Thoracic aorta (tissue), 2 donors: ENCODE measurements around the gene MCM9. TPM values are rescaled to one million over a fixed set of nuclear protein-coding genes. Genes with fewer than 3 reads are reported as not detected.

Experiments
- ATAC-seq: fragments of 150-250 bp; one replicate; pipeline ENCODE4 v1.8.0; 2017; ENCODE audit warnings: low read depth; ENCODE audit not compliant: insufficient number of reproducible peaks, low FRiP score
- DNase-seq: peaks from one replicate; pipeline ENCODE4 v3.0.0-alpha.2; 2020; ENCODE audit warnings: low spot score
- H3K27ac ChIP-seq, 2 donors: fragments of 200-600 bp; sonication (generic); 1 replicate in 1 of 2; 2 replicates in 1 of 2; pipeline ENCODE4 v1.5.1; 2016; ENCODE audit warnings: mild to moderate bottlenecking in 2 of 2, moderate library complexity in 2 of 2
- H3K27me3 ChIP-seq: fragments of 200-600 bp; sonication (generic); replicated peaks from 2 replicates; pipeline ENCODE4 v1.6.0; 2016; ENCODE audit warnings: mild to moderate bottlenecking; ENCODE audit not compliant: insufficient read depth
- H3K36me3 ChIP-seq: fragments of 200-600 bp; sonication (generic); one replicate; pipeline ENCODE4 v1.5.1; 2016
- H3K4me1 ChIP-seq, 2 donors: fragments of 200-600 bp; sonication (generic); 1 replicate in 1 of 2; 2 replicates in 1 of 2; pipeline versions ENCODE4 v1.5.1 to v1.6.0; 2016; ENCODE audit warnings: low read depth in 2 of 2, mild to moderate bottlenecking in 1 of 2; ENCODE audit not compliant: control insufficient read depth in 1 of 2
- H3K4me3 ChIP-seq: fragments of 200-600 bp; sonication (generic); 2 replicates; pipeline ENCODE4 v1.5.1; 2016; ENCODE audit warnings: mild to moderate bottlenecking
- H3K9me3 ChIP-seq: fragments of 200-600 bp; sonication (generic); 2 replicates; pipeline ENCODE4 v1.5.1; 2016
- CTCF ChIP-seq: fragments of 200-600 bp; sonication (generic); IDR thresholded peaks from one replicate; pipeline ENCODE4 v1.5.1; 2019; ENCODE audit warnings: antibody characterized with exemption
- total RNA-seq, 2 donors: library from RNA; depleted of rRNA; stranded (reverse); fragments of >200 nt; gene quantifications; one replicate each; pipeline versions ENCODE4 v1.1.0 to v1.2.3, GENCODE V29; 2016

Gene MCM9
- total RNA-seq, 2 donors from 2014 or later = 14.1 to 22.2 TPM

DNA sequence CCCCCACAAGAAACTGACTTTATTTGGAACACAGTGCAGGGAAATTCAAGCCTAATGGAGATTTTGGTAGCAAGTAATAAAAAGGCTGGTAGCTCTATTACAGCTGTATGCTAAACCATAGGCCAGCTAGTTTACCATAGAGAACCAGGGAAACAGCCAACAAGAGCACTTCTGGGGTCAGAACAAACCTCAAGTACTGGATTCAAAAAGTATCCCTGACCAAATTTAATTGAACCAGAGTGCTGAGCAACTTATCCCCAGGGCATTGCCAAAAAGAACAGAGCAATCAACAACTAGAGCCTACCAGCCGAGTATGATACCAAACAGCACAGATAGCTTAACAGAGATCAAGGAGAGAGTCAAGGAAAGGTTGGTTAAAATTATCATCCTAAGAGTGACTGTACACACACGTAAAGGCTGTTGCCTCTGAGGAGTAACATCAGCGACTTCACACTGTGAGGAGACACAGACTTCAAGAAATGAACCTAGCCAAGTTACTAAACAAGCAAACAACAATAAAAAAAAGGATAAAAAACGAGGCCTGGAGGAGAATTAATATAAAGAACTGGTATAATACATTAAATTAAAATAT is 52.5 kb downstream of the MCM9 start:
- Histone ChIP-seq H3K36me3 (no peaks in the 10 kb centered on the region), H3K4me3 (no peak overlapping the region), H3K4me1 (no peaks in the 10 kb centered on the region), H3K27me3 (no peaks in the 10 kb centered on the region), H3K27ac (no peak overlapping the region), H3K9me3 (no peaks in the 10 kb centered on the region)
- DNase-seq (no peak), ATAC-seq (no peak)
- TF ChIP-seq CTCF = no peak

DNA sequence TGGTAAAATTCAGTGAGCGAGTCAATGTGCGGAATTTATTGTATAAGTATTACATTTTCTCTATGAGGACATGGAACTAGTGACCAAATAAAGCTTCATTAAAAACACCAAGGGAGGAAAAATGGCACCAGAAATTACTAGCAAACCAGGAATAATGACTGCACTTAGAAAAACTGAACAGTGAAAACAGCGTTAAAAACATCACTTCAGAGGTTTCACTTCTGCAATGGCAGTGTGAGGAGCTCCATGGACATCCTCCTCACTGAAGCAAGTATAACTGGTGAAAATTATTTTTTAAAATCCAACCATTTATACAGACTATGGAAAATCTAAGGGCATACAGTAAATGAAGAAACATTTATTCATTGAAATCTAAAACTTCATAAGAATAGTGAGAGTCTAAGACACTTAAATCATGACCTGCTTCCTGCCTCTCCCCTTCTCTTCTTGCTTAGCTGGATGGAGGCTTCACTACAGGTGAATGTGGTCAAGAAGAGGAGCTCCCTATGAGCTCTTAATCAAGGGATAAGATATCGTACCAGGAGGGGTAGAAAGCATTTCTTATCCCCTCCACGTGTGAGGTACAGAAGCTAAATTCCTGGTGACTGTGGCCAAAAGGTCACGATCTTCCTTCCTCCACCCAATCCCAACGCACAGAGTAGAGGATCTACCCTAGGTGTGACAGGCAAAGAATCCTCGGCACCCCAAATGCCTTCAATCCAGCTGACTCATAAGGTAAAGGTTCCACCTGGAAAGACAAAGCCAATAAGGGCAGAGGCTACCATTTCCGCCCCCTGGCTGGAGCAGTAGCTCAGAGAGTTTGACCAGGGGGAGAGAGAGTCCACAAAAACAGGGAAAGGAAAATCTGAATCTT is 53.3 kb downstream of the MCM9 start:
- H3K27me3 ChIP-seq = no peaks in the 10 kb centered on the region
- DNase-seq = no peak
- ATAC-seq = no peak
- H3K4me1 ChIP-seq = peaks cover 0 to 5% of the 10 kb centered on the region in 2 donors
- H3K27ac ChIP-seq = no peak overlapping the region
- TF ChIP-seq CTCF = no peak
- H3K4me3 ChIP-seq = no peak overlapping the region
- H3K36me3 ChIP-seq = no peaks in the 10 kb centered on the region
- H3K9me3 ChIP-seq = no peaks in the 10 kb centered on the region

GRCh38 chr6:118877806-118878205 is 57.2 kb downstream of the MCM9 start:
- no peak overlapping the region for H3K27ac ChIP-seq
- peaks cover 0 to 5% of the 10 kb centered on the region in 2 donors for H3K4me1 ChIP-seq
- no peaks in the 10 kb centered on the region for H3K27me3 ChIP-seq
- no peak for TF ChIP-seq CTCF
- ATAC-seq (no peak), DNase-seq (no peak)
- no peak overlapping the region for H3K4me3 ChIP-seq
- H3K9me3 ChIP-seq = no peaks in the 10 kb centered on the region
- H3K36me3 ChIP-seq = no peaks in the 10 kb centered on the region

- TF ChIP-seq CTCF = no peak
- H3K27ac ChIP-seq = no peak overlapping the region
- no peak for ATAC-seq
Measured at GRCh38 chr6:118876814-118877213, 58.1 kb downstream of the MCM9 start.

GRCh38 chr6:118876198-118876597 is 58.8 kb downstream of the MCM9 start:
- H3K9me3 ChIP-seq = no peaks in the 10 kb centered on the region
- no peaks in the 10 kb centered on the region for H3K36me3 ChIP-seq
- no peaks in the 10 kb centered on the region for H3K27me3 ChIP-seq
- ATAC-seq (no peak), DNase-seq (no peak)
- H3K27ac ChIP-seq = no peak overlapping the region
- peaks cover 0 to 5% of the 10 kb centered on the region in 2 donors for H3K4me1 ChIP-seq
- H3K4me3 ChIP-seq = no peak overlapping the region
- TF ChIP-seq CTCF = no peak

More at GRCh38 chr6:118876814-118877213, 58.1 kb downstream of the MCM9 start:
- H3K27me3 ChIP-seq = no peaks in the 10 kb centered on the region
- peaks cover 0 to 5% of the 10 kb centered on the region in 2 donors for H3K4me1 ChIP-seq
- DNase-seq = no peak
- H3K4me3 ChIP-seq = no peak overlapping the region
- no peaks in the 10 kb centered on the region for H3K9me3 ChIP-seq
- H3K36me3 ChIP-seq = no peaks in the 10 kb centered on the region
